Muscle layer of duodenum (tissue), 2 donors: ENCODE results near the gene ANKZF1.

Experiments
- H3K27ac ChIP-seq: one replicate; pipeline ENCODE4 v1.7.0; 2013; ENCODE audit warnings: mild to moderate bottlenecking, low read length
- H3K27me3 ChIP-seq: one replicate; pipeline ENCODE4 v1.7.0; 2013; ENCODE audit warnings: low read depth, mild to moderate bottlenecking, control low read depth, low read length
- H3K36me3 ChIP-seq, 2 donors: one replicate each; pipeline ENCODE4 v1.7.0; 2013; ENCODE audit warnings: low read length in 2 of 2, control low read depth in 1 of 2, mild to moderate bottlenecking in 1 of 2; ENCODE audit not compliant: insufficient read depth in 2 of 2, control insufficient read depth in 1 of 2
- H3K4me1 ChIP-seq, 2 donors: one replicate each; pipeline ENCODE4 v1.7.0; 2013; ENCODE audit warnings: low read length in 2 of 2, mild to moderate bottlenecking in 2 of 2, control low read depth in 1 of 2, moderate library complexity in 1 of 2; ENCODE audit not compliant: insufficient read depth in 2 of 2, control insufficient read depth in 1 of 2
- H3K4me3 ChIP-seq, 2 donors: one replicate each; pipeline ENCODE4 v1.7.0; 2013; ENCODE audit warnings: low read length in 2 of 2, low read depth in 1 of 2, mild to moderate bottlenecking in 1 of 2
- H3K9me3 ChIP-seq, 2 donors: one replicate each; pipeline ENCODE4 v1.7.0; 2013; ENCODE audit warnings: low read length in 2 of 2, control low read depth in 1 of 2, mild to moderate bottlenecking in 1 of 2; ENCODE audit not compliant: control insufficient read depth in 1 of 2
- donor health status: healthy.

ANKZF1 gene

GRCh38 chr2:219268294-219268693, 38.7 kb downstream of the ANKZF1 start:
- no peaks in the 10 kb centered on the region for H3K27me3 ChIP-seq
- no peaks in the 10 kb centered on the region for H3K36me3 ChIP-seq
- no peak overlapping the region for H3K27ac ChIP-seq
- H3K9me3 ChIP-seq: no peaks in the 10 kb centered on the region
- no peak overlapping the region for H3K4me3 ChIP-seq
- no peaks in the 10 kb centered on the region for H3K4me1 ChIP-seq

DNA sequence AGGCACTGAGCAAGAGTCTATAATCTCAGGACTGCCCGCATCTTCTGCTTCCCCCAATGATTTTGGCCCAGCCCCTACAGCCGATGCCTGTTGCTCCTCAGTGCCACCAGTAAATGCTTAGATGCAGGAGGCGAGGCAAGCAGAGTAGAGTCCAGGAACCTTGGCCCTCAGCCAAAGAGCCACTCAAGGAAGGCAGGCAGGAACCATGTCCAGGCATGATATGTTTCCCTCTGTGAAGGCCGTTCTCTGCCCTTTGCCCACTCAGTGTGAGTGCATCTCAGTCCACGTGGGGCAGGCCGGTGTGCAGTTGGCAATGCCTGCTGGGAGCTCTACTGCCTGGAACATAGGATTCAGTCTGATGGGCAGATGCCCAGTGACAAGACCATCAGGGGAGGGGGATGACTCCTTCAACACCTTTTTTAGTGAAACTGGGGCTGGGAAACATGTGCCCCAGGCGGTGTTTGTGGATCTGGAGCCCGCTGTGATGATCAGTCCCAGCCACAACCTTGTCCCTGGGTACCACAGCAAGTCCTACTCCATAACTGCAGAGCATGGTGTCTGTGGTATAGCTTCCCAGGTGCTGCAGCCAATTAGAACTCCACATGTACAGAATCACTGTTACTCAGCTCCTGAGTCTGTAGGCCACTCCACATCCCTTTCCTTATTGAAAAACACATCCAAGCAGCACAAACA, 39.9 kb downstream of the ANKZF1 start:
- H3K27ac ChIP-seq: no peak overlapping the region
- no peaks in the 10 kb centered on the region for H3K27me3 ChIP-seq
- H3K36me3 ChIP-seq: peaks cover 0 to 4% of the 10 kb centered on the region in 2 donors

DNA sequence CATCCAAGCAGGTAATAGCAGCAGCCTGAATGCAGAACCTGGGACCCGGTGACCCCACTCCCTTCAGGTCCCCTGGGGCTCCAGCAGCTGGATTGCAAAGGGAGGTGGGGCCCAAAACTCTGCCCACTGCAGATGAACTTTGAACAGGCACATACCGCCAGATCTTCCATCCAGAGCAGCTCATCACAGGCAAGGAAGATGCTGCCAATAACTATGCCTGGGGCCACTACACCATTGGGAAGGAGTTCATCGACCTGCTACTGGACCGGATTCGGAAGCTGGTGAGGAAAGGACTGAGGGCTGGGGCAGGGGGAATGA, 40.4 kb downstream of the ANKZF1 start:
- peaks cover 0 to 5% of the 10 kb centered on the region in 2 donors for H3K4me1 ChIP-seq
- no peaks in the 10 kb centered on the region for H3K9me3 ChIP-seq
- H3K4me3 ChIP-seq: no peak overlapping the region
- no peaks in the 10 kb centered on the region for H3K27me3 ChIP-seq
- no peak overlapping the region for H3K27ac ChIP-seq
- peaks cover 0 to 4% of the 10 kb centered on the region in 2 donors for H3K36me3 ChIP-seq

More for the DNA sequence above, 39.9 kb downstream of the ANKZF1 start:
- Histone ChIP-seq H3K4me3 (no peak overlapping the region), H3K9me3 (no peaks in the 10 kb centered on the region), H3K4me1 (peaks cover 0 to 5% of the 10 kb centered on the region in 2 donors)

DNA sequence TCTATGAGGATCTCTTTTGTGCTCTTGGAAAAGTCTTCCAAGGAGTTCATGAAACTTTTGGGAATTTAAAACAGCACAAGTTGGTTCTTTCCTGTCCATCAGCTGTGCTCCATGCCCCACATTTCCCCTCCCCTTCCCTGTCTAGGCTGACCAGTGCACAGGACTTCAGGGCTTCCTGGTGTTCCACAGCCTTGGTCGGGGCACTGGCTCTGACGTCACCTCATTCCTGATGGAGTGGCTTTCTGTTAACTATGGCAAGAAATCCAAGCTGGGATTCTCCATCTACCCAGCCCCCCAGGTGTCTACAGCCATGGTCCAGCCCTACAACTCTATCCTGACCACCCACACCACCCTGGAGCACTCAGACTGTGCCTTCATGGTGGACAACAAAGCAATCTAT, 41.4 kb downstream of the ANKZF1 start:
- Histone ChIP-seq H3K9me3 (no peaks in the 10 kb centered on the region), H3K4me3 (no peak overlapping the region), H3K4me1 (peaks cover 0 to 5% of the 10 kb centered on the region in 2 donors), H3K27ac (no peak overlapping the region), H3K36me3 (peaks cover 0 to 4% of the 10 kb centered on the region in 2 donors), H3K27me3 (no peaks in the 10 kb centered on the region)

- peaks cover 0 to 4% of the 10 kb centered on the region in 2 donors for H3K36me3 ChIP-seq
- H3K9me3 ChIP-seq: no peaks in the 10 kb centered on the region
- no peak overlapping the region for H3K4me3 ChIP-seq
- H3K4me1 ChIP-seq: peaks cover 0 to 5% of the 10 kb centered on the region in 2 donors
- no peaks in the 10 kb centered on the region for H3K27me3 ChIP-seq
- H3K27ac ChIP-seq: no peak overlapping the region
Measured at GRCh38 chr2:219272356-219272755, 42.8 kb downstream of the ANKZF1 start.

GRCh38 chr2:219272995-219273394, 43.4 kb downstream of the ANKZF1 start:
- no peak overlapping the region for H3K4me3 ChIP-seq
- H3K27me3 ChIP-seq: no peaks in the 10 kb centered on the region
- H3K9me3 ChIP-seq: no peaks in the 10 kb centered on the region
- H3K27ac ChIP-seq: no peak overlapping the region
- peaks cover 3 to 12% of the 10 kb centered on the region in 2 donors for H3K4me1 ChIP-seq
- peaks cover 0 to 4% of the 10 kb centered on the region in 2 donors for H3K36me3 ChIP-seq

GRCh38 chr2:219273937-219274336, 44.3 kb downstream of the ANKZF1 start:
- Histone ChIP-seq H3K27me3 (no peaks in the 10 kb centered on the region), H3K4me3 (no peak overlapping the region), H3K9me3 (no peaks in the 10 kb centered on the region), H3K27ac (peak overlapping the region; percentile 29), H3K36me3 (peaks cover 0 to 4% of the 10 kb centered on the region in 2 donors), H3K4me1 (peaks cover 11 to 21% of the 10 kb centered on the region in 2 donors)

DNA sequence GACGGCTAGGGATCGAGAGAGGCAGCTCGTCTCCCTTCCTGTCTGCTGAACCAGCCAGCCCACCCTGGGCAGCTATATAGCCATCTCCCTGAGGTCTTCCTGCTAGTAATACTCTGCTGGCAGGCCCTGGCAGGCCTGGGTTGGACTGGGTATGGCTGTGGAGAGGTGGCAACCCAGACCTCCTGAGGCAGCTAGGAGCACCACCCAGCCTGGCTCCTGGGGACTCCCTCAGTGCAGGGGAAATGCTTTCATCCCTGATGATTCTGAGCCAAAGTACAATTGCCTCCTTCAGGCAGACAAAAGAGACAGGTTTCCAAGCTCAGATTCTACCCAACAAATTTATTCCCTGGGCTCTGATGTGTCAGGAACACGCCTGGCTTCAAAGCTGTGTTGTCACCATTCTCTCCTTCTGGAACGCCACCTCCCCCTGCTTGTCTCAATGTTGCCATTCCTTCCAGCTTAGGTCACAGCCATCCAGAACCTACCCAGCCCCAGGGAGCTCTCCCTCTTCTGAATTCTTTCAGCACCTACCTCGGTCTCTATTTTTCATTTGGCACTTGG, 44.8 kb downstream of the ANKZF1 start:
- Histone ChIP-seq H3K27me3 (no peaks in the 10 kb centered on the region), H3K4me1 (peaks cover 11 to 22% of the 10 kb centered on the region in 2 donors), H3K4me3 (no peak overlapping the region), H3K9me3 (no peaks in the 10 kb centered on the region), H3K27ac (peak overlapping the region; percentile 29), H3K36me3 (peaks cover 0 to 4% of the 10 kb centered on the region in 2 donors)

GRCh38 chr2:219277703-219278654, 48.4 kb downstream of the ANKZF1 start:
- peaks cover 24 to 27% of the 10 kb centered on the region in 2 donors for H3K36me3 ChIP-seq
- H3K27me3 ChIP-seq: no peaks in the 10 kb centered on the region
- H3K27ac ChIP-seq: peak overlapping the region; percentile 85
- peaks cover 20 to 45% of the 10 kb centered on the region in 2 donors for H3K4me1 ChIP-seq
- no peaks in the 10 kb centered on the region for H3K9me3 ChIP-seq
- peak overlapping the region; percentile 54 to 79 for H3K4me3 ChIP-seq

GRCh38 chr2:219278655-219279150, 49.1 kb downstream of the ANKZF1 start:
- Histone ChIP-seq H3K36me3 (peaks cover 27 to 34% of the 10 kb centered on the region in 2 donors), H3K27me3 (no peaks in the 10 kb centered on the region), H3K4me3 (peak overlapping the region; percentile 54 to 79), H3K4me1 (peaks cover 20 to 45% of the 10 kb centered on the region in 2 donors), H3K9me3 (no peaks in the 10 kb centered on the region), H3K27ac (peak overlapping the region; percentile 85)
